ENCODE results near the gene MAPK8. TPM values are rescaled to one million over a fixed set of nuclear protein-coding genes. Genes with fewer than 3 reads are reported as not detected.

MAPK8 gene
- total RNA-seq, 3 donors from 2014 or later, result 47.1 to 56.4 (median 53.5) TPM

DNA sequence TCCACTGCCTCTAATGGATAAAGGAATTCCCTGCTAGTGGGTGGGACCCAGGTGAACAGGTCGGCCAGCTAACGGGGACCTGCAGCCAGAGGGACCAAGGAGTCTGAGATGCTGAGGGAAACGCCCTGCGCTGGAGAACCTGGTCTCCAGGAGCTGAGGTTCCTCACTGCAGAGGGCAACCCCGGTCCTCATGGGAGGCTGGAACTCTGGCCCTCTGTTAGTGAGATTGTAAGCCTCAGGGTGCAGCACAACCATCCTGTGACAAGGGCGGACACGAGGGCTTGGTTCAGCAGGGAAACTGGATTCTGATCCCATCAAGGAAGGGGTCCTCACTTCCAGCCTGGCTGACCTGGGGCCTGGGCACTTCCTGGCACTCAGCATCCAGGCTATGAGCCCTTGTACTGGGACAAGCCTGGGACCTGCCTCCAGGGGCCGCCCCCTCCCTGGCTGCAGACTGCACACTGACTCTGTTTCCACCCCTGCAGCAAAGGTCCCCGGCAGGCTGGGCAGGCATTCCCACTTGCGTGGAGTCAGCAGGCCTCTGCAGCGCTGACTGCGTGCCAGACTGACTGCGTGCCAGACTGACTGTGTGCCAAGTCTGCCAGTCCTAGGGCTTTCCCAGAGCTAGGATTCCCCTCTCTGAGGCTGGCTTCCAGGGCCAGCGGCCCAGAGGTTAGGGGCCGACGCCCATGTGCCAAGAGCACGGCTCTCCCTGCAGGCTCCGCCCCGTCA is 143.2 kb downstream of the MAPK8 start:
- DNase-seq, result no peak
- Histone ChIP-seq H3K9me3 (no peaks in the 10 kb centered on the region), H3K36me3 (ENCODE audit: low read depth) (no peaks in the 10 kb centered on the region), H3K4me3 (no peak overlapping the region), H3K4me1 (ENCODE audit: low read depth) (no peaks in the 10 kb centered on the region)
- TF ChIP-seq, protein P1, sequence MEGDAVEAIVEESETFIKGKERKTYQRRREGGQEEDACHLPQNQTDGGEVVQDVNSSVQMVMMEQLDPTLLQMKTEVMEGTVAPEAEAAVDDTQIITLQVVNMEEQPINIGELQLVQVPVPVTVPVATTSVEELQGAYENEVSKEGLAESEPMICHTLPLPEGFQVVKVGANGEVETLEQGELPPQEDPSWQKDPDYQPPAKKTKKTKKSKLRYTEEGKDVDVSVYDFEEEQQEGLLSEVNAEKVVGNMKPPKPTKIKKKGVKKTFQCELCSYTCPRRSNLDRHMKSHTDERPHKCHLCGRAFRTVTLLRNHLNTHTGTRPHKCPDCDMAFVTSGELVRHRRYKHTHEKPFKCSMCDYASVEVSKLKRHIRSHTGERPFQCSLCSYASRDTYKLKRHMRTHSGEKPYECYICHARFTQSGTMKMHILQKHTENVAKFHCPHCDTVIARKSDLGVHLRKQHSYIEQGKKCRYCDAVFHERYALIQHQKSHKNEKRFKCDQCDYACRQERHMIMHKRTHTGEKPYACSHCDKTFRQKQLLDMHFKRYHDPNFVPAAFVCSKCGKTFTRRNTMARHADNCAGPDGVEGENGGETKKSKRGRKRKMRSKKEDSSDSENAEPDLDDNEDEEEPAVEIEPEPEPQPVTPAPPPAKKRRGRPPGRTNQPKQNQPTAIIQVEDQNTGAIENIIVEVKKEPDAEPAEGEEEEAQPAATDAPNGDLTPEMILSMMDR (IDR thresholded peaks at IDR 0.05), result no peak
- no peak for ATAC-seq
- intact Hi-C loops (cut with DNase I, micrococcal nuclease), result no loop called here

DNA sequence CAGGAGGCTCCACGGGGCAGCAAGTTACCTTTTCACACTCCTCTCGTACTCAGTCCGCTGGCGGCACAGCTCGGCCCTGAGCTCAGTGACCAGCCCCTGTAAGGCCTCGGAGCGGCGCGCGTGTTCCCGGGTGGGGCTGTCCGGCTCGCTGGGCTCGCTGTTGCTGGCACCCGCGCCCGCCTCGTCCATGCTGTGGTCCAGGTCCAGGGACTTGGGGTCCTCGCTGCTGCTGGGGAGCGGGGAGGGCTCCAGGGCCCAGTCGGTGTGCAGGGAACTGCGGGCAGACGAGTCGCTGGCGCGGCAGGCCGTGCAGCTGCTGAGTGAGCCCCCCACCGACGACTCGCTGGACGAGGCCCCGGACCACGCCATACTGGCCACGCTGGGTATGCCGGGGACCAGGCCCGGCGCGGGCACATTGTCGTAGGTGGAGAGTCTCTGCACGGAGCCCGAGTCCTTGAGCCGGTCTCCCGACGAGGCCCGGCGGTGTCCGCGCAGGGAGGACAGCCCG is 143.8 kb downstream of the MAPK8 start:
- ATAC-seq, result no peak
- TF ChIP-seq, protein P1 (IDR thresholded peaks at IDR 0.05), result no peak
- DNase-seq, result no peak
- intact Hi-C loops (cut with DNase I, micrococcal nuclease), result no loop called here
- Histone ChIP-seq H3K4me3 (no peak overlapping the region), H3K4me1 (ENCODE audit: low read depth) (no peaks in the 10 kb centered on the region), H3K36me3 (ENCODE audit: low read depth) (no peaks in the 10 kb centered on the region), H3K9me3 (no peaks in the 10 kb centered on the region)

DNA sequence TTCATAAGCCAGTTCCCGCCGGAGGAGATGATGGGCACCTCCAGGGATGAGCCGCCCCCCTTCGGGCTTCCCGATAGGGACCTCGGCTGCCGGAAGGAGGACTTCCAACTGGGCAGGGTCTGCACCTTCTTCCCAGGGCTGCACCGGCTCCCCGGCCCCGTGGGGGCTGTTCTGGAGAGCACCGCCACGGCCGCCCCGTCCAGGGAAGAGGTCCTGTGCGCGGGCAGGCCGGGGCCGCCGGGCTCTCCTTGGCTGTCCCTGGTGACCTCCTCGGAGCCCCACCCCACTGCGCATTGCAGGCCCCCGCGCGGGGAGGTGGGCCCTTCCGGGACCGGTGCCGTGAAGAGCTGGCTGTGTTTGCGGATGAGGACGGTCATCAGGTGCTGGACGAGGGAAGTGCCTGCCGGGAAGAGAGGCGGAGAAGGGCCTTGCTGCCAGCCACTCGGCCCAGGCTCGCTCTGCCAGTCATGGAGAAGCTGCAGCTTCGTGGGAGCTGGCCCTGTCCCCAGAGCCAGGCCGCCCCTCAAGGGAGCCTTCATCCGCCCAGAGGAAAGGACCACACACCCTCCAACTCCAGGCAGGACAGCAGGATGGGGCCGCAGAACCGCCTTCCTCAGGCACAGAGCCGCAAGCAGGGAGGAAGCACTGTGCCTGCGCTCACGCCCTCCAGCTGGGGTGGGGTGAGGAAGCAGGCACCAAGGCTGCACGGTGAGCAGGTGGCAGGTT is 144.4 kb downstream of the MAPK8 start:
- DNase-seq (peak in 1 of 3 donors; percentile 44), ATAC-seq (peak; percentile 31)
- intact Hi-C loops (cut with DNase I, micrococcal nuclease), result no loop called here
- no peaks in the 10 kb centered on the region for H3K9me3 ChIP-seq
- H3K4me1 ChIP-seq (ENCODE audit: low read depth), result no peaks in the 10 kb centered on the region
- TF ChIP-seq, protein P1 (IDR thresholded peaks at IDR 0.05), result no peak
- no peak overlapping the region for H3K4me3 ChIP-seq
- H3K36me3 ChIP-seq (ENCODE audit: low read depth), result no peaks in the 10 kb centered on the region

DNA sequence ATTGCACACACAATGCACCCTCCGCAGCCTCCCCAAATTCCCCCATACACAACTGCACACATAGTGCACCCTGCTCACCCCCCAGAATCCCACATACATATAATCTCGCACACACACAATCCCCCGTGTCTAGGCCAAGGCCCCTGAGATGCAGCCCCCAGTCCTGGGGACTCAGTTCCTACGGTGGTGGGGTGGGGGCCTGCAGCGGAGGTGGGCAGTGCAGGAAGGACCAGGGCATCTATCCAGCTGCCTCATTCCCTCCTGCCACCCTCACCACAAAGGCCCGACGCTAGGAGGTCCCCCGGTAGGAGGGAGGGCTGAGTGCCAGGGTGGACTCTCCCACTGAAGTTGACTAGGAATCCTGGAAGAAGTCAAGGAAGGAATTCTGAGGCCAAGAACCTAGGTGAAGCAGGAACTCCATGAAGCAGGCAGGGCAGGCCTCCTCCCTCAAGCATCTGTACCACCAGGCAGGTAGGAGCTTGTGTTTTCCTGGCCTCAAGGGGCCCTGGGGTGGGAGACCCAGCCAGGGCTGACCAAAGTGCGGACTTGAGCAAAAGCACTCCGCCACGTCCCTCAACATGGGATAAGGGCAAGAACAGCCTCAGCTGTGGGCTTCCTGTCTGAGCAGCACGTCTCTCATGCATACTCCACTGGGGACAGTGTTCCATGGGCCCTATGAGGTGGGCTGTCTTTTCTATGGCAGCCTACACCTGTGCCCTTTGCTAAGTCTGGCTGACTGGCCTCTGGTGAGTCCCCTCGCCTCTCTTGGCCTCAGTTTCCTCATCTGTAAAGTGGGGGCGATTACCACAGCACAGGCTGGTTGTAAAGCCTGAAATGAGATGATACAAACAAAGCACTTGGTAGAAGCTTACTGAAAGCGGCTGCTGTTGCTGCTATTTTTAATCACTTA is 145.7 kb downstream of the MAPK8 start:
- no peaks in the 10 kb centered on the region for H3K9me3 ChIP-seq
- no peaks in the 10 kb centered on the region for H3K4me1 ChIP-seq (ENCODE audit: low read depth)
- intact Hi-C loops (cut with DNase I, micrococcal nuclease), result no loop called here
- ATAC-seq (no peak), DNase-seq (no peak)
- H3K36me3 ChIP-seq (ENCODE audit: low read depth), result no peaks in the 10 kb centered on the region
- H3K4me3 ChIP-seq, result no peak overlapping the region
- TF ChIP-seq, protein P1 (IDR thresholded peaks at IDR 0.05), result no peak

DNA sequence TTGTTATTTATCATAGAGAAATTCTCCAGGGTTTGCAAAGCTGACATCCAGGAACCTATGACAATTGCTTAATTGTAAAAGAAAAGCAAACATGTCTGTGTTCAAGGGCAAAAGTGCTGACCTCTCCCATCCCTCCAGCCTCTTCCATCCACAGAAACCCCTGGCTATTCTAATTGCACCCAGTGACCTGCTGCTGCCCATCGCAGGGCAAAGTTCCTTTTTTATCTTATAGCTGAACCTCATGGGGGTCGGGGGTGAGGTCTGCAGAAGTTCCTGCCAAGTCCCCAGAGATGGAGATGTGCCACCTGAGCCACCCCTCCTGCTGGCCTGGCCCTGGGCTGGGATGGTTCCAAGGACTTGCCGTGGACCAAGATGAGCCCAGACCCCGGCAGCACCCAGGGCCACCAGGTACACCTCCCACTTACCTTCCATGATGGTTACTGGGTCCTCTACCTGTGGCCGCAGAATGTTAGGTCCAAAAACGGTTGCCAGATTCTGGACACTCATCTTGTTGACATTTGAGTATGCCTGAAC is 146.5 kb downstream of the MAPK8 start:
- ATAC-seq, result no peak

More for the DNA sequence above, 146.5 kb downstream of the MAPK8 start:
- H3K4me1 ChIP-seq (ENCODE audit: low read depth), result no peaks in the 10 kb centered on the region
- DNase-seq, result peak in 1 of 3 donors; percentile 35
- no peaks in the 10 kb centered on the region for H3K36me3 ChIP-seq (ENCODE audit: low read depth)
- no peak overlapping the region for H3K4me3 ChIP-seq
- TF ChIP-seq, protein P1 (IDR thresholded peaks at IDR 0.05), result no peak
- no peaks in the 10 kb centered on the region for H3K9me3 ChIP-seq
- intact Hi-C loops (cut with DNase I, micrococcal nuclease), result no loop called here
